ENCODE data around the gene GALNT2.

GRCh38 chr1:230129341-230129740 is 62.3 kb downstream of the GALNT2 start:
- TF ChIP-seq CTCF (IDR thresholded peaks at IDR 0.05; ENCODE audit: insufficient read depth, low read length): no peak
- no peak for TF ChIP-seq REST (IDR thresholded peaks at IDR 0.05; ENCODE audit: insufficient replicate concordance, low read depth)
